GM11168 (cell line): ENCODE data around the gene TRIM29.

ENCODE experiments used
- in situ Hi-C: fragments of 300-500 bp; cut with MboI; formaldehyde crosslinking; loops from one replicate; pipeline ENCODE4 v1.12.0; 2022; ENCODE audit warnings: low sequenced_read_pairs; ENCODE audit not compliant: unreplicated experiment

The TRIM29 gene

GRCh38 chr11:120125509-120125908 lies 12.4 kb downstream of the TRIM29 start:
- in situ Hi-C loops: no loop called here

- in situ Hi-C loops: no loop called here
Measured at GRCh38 chr11:120125024-120125423, 12.9 kb downstream of the TRIM29 start.

GRCh38 chr11:120124355-120124754 lies 13.6 kb downstream of the TRIM29 start:
- in situ Hi-C loops: no loop called here

GRCh38 chr11:120123946-120124345 lies 14.0 kb downstream of the TRIM29 start:
- in situ Hi-C loops: no loop called here

GRCh38 chr11:120122924-120123683 lies 14.8 kb downstream of the TRIM29 start:
- in situ Hi-C loops: no loop called here

GRCh38 chr11:120121914-120122473 lies 15.9 kb downstream of the TRIM29 start:
- in situ Hi-C loops: no loop called here

GRCh38 chr11:120121336-120121735 lies 16.6 kb downstream of the TRIM29 start:
- in situ Hi-C loops: no loop called here

- in situ Hi-C loops: no loop called here
Measured at GRCh38 chr11:120120805-120121335, 17.0 kb downstream of the TRIM29 start.

- in situ Hi-C loops: loop anchor here (10.0 kb wide), 1 partner anchor 464 kb away; no protein-coding TSS in a partner anchor
Measured at GRCh38 chr11:120119121-120119520, 18.8 kb downstream of the TRIM29 start.

- in situ Hi-C loops: loop anchor here (10.0 kb wide), 1 partner anchor 463 kb away; no protein-coding TSS in a partner anchor
Measured at GRCh38 chr11:120117991-120118390, 19.9 kb downstream of the TRIM29 start.

GRCh38 chr11:120116966-120117365 lies 20.9 kb downstream of the TRIM29 start:
- in situ Hi-C loops: loop anchor here (10.0 kb wide), 1 partner anchor 462 kb away; no protein-coding TSS in a partner anchor

- in situ Hi-C loops: loop anchor here (10.0 kb wide), 1 partner anchor 461 kb away; no protein-coding TSS in a partner anchor
Measured at GRCh38 chr11:120115272-120116000, 22.5 kb downstream of the TRIM29 start.

GRCh38 chr11:120112174-120112796 lies 25.6 kb downstream of the TRIM29 start:
- in situ Hi-C loops: loop anchor here (10.0 kb wide), 1 partner anchor 457 kb away; no protein-coding TSS in a partner anchor

- in situ Hi-C loops: no loop called here
Measured at GRCh38 chr11:120109531-120109930, 28.4 kb downstream of the TRIM29 start.

GRCh38 chr11:120108785-120109168 lies 29.1 kb downstream of the TRIM29 start:
- in situ Hi-C loops: no loop called here

GRCh38 chr11:120108154-120108784 lies 29.6 kb downstream of the TRIM29 start:
- in situ Hi-C loops: no loop called here

GRCh38 chr11:120107692-120108091 lies 30.2 kb downstream of the TRIM29 start:
- in situ Hi-C loops: no loop called here

GRCh38 chr11:120106354-120107150 lies 31.4 kb downstream of the TRIM29 start:
- in situ Hi-C loops: no loop called here

- in situ Hi-C loops: no loop called here
Measured at GRCh38 chr11:120105576-120105975, 32.3 kb downstream of the TRIM29 start.
